Measurements from ENCODE around the gene SYT14. TPM values are rescaled to one million over a fixed set of nuclear protein-coding genes. Genes with fewer than 3 reads are reported as not detected.

SYT14 gene
- total and polyA plus RNA-seq, 2 of the 4 experiments (the other 2 are of a cell fraction) = 0.14 to 1.3 TPM

- ChIA-PET POLR2A (ENCODE audit: unreplicated experiment) (no interaction called here), CTCF (no interaction called here)
- Histone ChIP-seq H2BK120ac (ENCODE audit: low read depth, low read length) (no peak overlapping the region), H3K4me1 (ENCODE audit: control insufficient read depth, insufficient read depth, low read length) (no peaks in the 10 kb centered on the region), H3K14ac (replicated peaks; ENCODE audit: low read depth, low read length) (no peak overlapping the region), H3K9me1 (ENCODE audit: insufficient read depth, low read length) (no peaks in the 10 kb centered on the region), H4K8ac (ENCODE audit: low read depth in 2 of 2, low read length in 2 of 2) (no peak overlapping the region), H3K4ac (ENCODE audit: low read depth, low read length) (no peak overlapping the region), H4K91ac (ENCODE audit: insufficient read depth, low read depth, low read length) (no peak overlapping the region), H2BK20ac (ENCODE audit: low read depth, low read length) (no peak overlapping the region), H3K56ac (ENCODE audit: extremely low read depth, insufficient read depth, low read length) (no peak overlapping the region), H3K27ac (ENCODE audit: insufficient read depth, low read length) (no peak overlapping the region), H2BK15ac (ENCODE audit: low read depth, low read length) (no peak overlapping the region), H3K23ac (ENCODE audit: low read depth, low read length) (no peak overlapping the region), H3K79me1 (ENCODE audit: low read depth in 1 of 2, low read length in 2 of 2) (no peaks in the 10 kb centered on the region), H3K4me2 (ENCODE audit: low read depth, low read length) (no peak overlapping the region), H3K36me3 (ENCODE audit: control insufficient read depth, insufficient read depth, low read length) (no peaks in the 10 kb centered on the region), H2BK5ac (ENCODE audit: low read depth, low read length, poor library complexity, severe bottlenecking) (no peak overlapping the region), H3K9ac (ENCODE audit: low read depth, low read length) (no peak overlapping the region), H2AFZ (replicated peaks; ENCODE audit: low read length, poor library complexity) (no peak overlapping the region), H2AK9ac (replicated peaks; ENCODE audit: low read depth, low read length, poor library complexity) (no peak overlapping the region), H3K4me3 (ENCODE audit: insufficient read depth, low read depth, low read length) (no peak overlapping the region), H2AK5ac (ENCODE audit: low read depth, low read length) (no peak overlapping the region), H3K27me3 (ENCODE audit: control insufficient read depth, insufficient read depth, low read length) (no peaks in the 10 kb centered on the region), H3K18ac (ENCODE audit: low read depth, low read length) (no peak overlapping the region), H4K5ac (ENCODE audit: low read depth, low read length) (no peak overlapping the region), H3K9me3 (ENCODE audit: control insufficient read depth, insufficient read depth, low read length) (no peaks in the 10 kb centered on the region), H4K20me1 (ENCODE audit: insufficient read depth, low read length) (no peaks in the 10 kb centered on the region)
- in situ Hi-C loops (cut with MboI; ENCODE audit: low sequenced_read_pairs) (no loop called here), intact Hi-C loops (cut with micrococcal nuclease) (no loop called here), dilution Hi-C loops (cut with HindIII; ENCODE audit: low sequenced_read_pairs, unreplicated experiment) (no loop called here)
- no TSS peak for BruUV-seq (replicated peaks)
- DNase-seq = no peak
- ATAC-seq (ENCODE audit: low read depth) = no peak
- no peak for TF ChIP-seq NFE2L2 (IDR thresholded peaks at IDR 0.05; ENCODE audit: low read depth, low read length)
- no peak for TF ChIP-seq USF2 (IDR thresholded peaks at IDR 0.05; ENCODE audit: low read depth, low read length)
- no peak for TF ChIP-seq RCOR1 (IDR thresholded peaks at IDR 0.05; ENCODE audit: insufficient replicate concordance, low read length)
- no peak for TF ChIP-seq CEBPB (IDR thresholded peaks at IDR 0.05; ENCODE audit: low read depth, low read length)
- TF ChIP-seq MAFK (IDR thresholded peaks at IDR 0.05; ENCODE audit: low read depth, low read length) = no peak
- no peak for TF ChIP-seq ELK1 (IDR thresholded peaks at IDR 0.05; ENCODE audit: borderline replicate concordance, low read depth, low read length)
Measured at GRCh38 chr1:210043058-210043457, 105.0 kb downstream of the SYT14 start.
